HG02623 (cell line): Measurements from ENCODE around the gene C1orf87.
"Not testable (repeated sequence)": the region's sequence is repeated elsewhere in the genome, so short reads cannot be mapped to it uniquely, and the experiment has no call there.

ENCODE experiments used
- ATAC-seq: cut with Tn5 transposase; IDR thresholded peaks from one replicate; pipeline ENCODE4 v1.9.1; 2021; ENCODE audit warnings: moderate library complexity; ENCODE audit not compliant: unreplicated experiment

The C1orf87 gene

GRCh38 chr1:59997479-59998115 lies 76.0 kb downstream of the C1orf87 start:
- ATAC-seq, result no peak

DNA sequence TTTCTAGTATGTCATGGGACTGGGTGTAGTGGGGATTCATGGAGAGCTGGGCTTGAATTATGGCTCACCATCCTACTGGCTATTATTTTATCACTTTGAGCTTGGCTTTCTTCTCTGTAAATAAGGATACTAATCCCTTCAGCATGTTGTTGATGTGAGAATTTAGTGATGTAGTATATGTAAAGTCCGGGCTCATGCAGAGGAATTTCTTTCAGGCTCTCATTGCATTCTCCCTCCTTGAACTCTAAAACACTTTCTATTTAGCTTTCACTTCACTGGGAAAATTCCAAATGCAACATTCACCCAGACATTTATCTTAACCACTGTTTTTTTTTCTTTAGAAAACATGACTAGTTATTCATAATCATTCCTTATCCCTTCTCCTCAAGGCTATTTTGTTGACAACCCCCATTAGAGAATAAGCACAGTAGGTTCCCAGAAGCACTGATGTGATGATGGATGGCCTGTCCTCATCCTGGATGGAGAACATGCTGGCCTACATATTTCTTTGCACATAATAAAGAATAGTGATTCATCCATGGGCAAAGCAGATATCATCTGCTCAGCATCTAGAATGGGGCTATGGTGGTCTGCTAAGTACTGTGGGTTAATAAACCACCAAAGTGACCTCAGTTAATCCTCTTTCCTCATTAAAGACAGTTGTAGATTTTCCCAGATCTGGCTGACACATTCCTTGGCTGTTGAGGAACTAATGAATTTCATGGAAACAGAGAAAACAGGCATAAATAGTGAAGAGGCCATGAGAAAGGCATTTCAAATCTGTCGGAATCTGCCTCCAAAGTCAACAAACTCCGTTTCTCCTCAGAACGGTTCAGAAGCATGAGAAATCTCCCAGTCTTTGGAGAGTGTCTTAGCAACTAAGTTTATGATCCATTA lies 79.0 kb downstream of the C1orf87 start:
- no peak for ATAC-seq

GRCh38 chr1:59992040-59992820 lies 81.3 kb downstream of the C1orf87 start:
- no peak for ATAC-seq

GRCh38 chr1:59990470-59990869 lies 83.1 kb downstream of the C1orf87 start:
- no peak for ATAC-seq

GRCh38 chr1:59986516-59987310 lies 86.9 kb downstream of the C1orf87 start:
- no peak for ATAC-seq

GRCh38 chr1:59985911-59986515 lies 87.6 kb downstream of the C1orf87 start:
- ATAC-seq, result no peak

DNA sequence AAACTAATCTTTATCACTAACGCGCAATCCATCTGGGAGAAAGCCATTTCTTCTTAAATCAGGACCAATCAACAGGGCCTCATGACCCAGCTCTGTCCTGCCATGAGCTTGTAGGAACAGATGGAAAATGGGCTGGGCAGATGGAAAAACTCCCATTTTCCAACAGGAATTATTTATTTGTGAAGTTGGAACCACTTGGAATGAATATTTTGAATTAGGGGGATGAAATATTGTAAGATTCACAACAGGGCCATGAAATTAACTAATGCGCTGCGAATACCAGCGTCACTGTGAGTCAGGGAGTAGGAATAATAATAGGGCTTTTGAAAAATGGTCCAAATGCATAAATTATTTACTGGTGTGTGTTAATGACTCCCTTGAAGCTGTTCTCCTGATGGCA lies 93.9 kb downstream of the C1orf87 start:
- ATAC-seq, result no peak

- no peak for ATAC-seq
Observed at GRCh38 chr1:59978511-59978910, 95.1 kb downstream of the C1orf87 start.

GRCh38 chr1:59978026-59978425 lies 95.5 kb downstream of the C1orf87 start:
- no peak for ATAC-seq

- ATAC-seq, result no peak
Observed at GRCh38 chr1:59977075-59977410, 96.5 kb downstream of the C1orf87 start.

DNA sequence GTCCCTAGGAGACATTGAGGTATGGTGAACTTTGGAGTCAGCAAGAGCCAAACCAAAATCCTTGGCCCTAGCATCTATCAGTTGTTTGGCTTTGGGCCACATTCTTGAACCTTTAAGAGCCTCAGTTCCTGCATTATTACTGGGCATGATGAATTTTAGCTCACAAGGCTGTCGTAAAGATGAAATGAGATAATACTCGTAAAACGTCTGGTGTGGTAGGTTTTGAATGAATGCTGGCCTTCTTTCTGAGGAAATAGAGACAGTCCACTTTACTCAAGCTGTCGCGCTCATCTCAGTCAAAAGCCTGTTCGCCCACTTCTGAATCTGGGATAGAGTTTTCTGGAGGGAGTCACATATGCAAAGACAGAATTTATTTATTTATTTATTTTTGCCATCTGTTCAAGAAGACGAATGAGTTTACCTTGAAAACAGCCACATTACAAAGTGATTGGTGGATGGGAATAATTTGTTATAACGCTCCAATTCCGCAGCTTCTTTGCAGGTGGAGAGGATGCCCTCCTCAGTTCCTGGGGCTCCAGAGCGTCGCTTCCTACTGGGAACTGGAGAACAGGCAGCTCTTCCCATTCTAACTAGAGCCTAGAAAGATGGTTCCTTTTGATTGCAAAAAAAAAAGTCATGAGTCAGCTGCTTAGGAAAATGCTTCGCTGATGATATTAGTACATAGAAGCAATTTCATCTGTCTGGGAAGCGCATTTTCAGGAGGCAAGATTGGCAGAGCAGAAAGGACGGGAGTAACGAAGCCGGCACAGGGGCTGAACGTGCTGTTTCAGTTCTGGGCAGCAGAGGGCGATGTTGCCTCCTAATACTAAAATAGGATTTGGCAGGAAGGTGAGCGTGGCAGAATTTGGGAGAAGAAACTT lies 97.1 kb downstream of the C1orf87 start:
- no peak for ATAC-seq

DNA sequence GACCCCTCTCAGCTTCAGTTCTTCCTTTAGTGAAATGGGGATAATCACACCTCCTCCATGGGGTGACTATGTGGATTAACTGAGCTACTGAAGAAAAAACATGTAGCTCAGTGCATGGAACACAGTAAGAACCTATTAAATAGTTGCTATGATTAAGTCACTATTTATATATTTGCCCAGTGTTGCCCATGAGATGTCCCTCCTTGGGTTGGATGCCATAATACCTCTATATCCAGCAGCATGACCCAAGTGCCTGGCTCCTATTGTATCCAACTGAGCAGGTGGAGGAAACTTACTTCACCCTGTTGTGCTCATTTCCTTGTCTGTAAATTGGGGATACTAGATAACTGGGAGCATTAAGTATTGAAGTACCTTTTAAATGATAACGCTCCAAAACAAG lies 99.9 kb downstream of the C1orf87 start:
- ATAC-seq, result no peak

DNA sequence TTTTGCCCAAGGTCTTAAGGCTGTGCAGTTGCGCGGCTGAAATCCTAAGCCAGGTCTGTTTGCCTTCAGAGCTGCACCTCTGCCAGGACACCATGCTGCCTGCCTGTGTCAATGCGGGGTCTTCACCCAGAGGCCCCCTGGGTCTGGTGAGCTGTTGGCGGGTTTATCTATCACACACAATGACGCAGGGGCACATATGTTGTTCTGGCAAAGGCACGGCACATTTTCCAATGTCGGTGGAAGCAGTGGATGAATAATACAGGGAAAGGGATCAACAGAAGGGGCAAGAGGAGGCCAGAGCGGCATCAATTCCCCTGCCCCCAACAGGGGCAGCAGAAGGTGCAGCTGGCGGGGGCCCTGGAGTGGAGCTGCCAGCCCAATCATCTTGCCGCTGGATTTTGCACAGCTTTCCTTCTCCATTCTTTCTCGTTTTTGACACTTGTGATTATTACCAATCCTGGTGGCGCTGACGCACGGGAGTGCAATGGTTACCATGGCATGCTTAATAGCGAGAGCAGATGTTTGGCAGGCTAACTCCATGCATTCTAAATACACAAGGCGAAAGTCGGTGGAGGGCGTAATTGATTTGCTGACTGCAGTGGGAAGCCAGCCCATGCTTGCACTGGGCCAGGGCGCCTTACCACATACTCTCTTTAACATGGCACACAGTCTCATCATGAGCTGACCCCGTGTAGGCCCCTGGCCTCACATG lies 101.2 kb downstream of the C1orf87 start:
- no peak for ATAC-seq

- ATAC-seq, result peak; percentile 57
Observed at GRCh38 chr1:59971464-59971911, 102.1 kb downstream of the C1orf87 start.

- ATAC-seq, result not testable (repeated sequence)
Observed at GRCh38 chr1:59969542-59970175, 103.9 kb downstream of the C1orf87 start.

DNA sequence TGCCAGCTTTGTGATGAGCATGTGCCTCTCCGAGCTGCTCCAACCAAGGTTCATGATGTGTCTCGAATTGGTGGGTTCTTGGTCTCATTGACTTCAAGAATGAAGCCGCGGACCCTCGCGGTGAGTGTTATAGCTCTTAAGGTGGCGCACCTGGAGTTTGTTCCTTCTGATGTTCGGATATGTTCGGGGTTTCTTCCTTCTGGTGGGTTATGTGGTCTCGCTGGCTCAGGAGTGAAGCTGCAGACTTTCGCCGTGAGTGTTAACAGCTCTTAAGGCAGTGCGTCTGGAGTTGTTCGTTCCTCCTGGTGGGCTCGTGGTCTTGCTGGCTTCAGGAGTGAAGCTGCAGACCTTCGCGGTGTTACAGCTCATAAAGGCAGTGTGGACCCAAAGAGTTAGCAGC lies 104.8 kb downstream of the C1orf87 start:
- ATAC-seq, result not testable (repeated sequence)

GRCh38 chr1:59967780-59968179 lies 105.8 kb downstream of the C1orf87 start:
- ATAC-seq, result no peak

DNA sequence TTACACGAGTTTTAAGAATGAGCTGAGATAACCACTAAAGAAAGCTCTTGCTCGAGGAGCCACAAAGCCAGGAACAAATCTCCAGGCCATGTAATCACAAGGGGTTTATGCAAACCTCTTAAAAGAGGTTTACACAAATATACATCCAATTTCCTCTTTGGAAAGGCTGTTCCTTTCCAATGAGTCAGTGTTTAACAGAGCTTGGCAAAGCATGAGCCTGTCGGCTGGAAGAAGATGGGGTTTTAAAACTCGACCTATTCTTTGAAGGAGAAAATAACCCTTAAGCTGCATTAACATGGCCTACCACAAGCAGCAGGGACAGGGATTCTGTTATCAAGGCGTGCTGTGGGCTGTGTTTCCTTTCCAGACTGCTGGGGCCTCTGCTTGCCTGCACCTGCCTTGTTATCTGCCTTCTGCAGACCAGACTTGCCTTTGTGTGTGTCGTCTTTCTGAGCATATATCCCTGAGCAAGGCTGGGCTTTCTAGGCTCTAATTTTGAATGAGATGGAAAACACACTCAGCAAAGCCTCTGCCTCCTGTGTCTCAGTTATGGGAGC lies 106.4 kb downstream of the C1orf87 start:
- ATAC-seq, result no peak
